Calu3 (cell line): ENCODE data around the gene SV2B. TPM values are rescaled to one million over a fixed set of nuclear protein-coding genes. Genes with fewer than 3 reads are reported as not detected.

Source experiments
- BruUV-seq: library from RNA; stranded (reverse); fragments of 400-500 nt; replicated peaks from 2 replicates; lab custom pipeline; 2021; lab: Mats Ljungman, UMichigan
- CTCF ChIA-PET: fragments of 300-600 bp; sonication (Branson Sonifier 250); formaldehyde crosslinking; loops from one replicate; lab custom pipeline; 2022; ENCODE audit warnings: antibody characterized with exemption; lab: Charles Lee
- DNase-seq: peaks from one replicate; pipeline ENCODE4 v3.0.0; 2022
- H3K27ac Mint-ChIP-seq: one replicate; pipeline ENCODE4 v1.8.0; 2022; ENCODE audit warnings: mixed read lengths; ENCODE audit not compliant: unreplicated experiment
- H3K27me3 Mint-ChIP-seq: one replicate; pipeline ENCODE4 v1.8.0; 2022; ENCODE audit warnings: mixed read lengths; ENCODE audit not compliant: unreplicated experiment
- H3K36me3 Mint-ChIP-seq: one replicate; pipeline ENCODE4 v1.8.0; 2022; ENCODE audit warnings: mild to moderate bottlenecking, moderate library complexity, mixed read lengths; ENCODE audit not compliant: insufficient read depth, unreplicated experiment
- H3K4me1 Mint-ChIP-seq: one replicate; pipeline ENCODE4 v1.8.0; 2022; ENCODE audit warnings: mild to moderate bottlenecking, low read depth, mixed read lengths; ENCODE audit not compliant: unreplicated experiment
- H3K4me3 Mint-ChIP-seq: one replicate; pipeline ENCODE4 v1.8.0; 2022; ENCODE audit warnings: mild to moderate bottlenecking, low read depth, moderate library complexity, mixed read lengths; ENCODE audit not compliant: unreplicated experiment
- H3K9me3 Mint-ChIP-seq: one replicate; pipeline ENCODE4 v1.8.0; 2022; ENCODE audit warnings: low read depth, mixed read lengths; ENCODE audit not compliant: unreplicated experiment
- intact Hi-C: fragments of 100-400 bp; cut with micrococcal nuclease; formaldehyde crosslinking; loops from one replicate; pipeline ENCODE4 v1.10.0; 2022; ENCODE audit not compliant: unreplicated experiment
- total RNA-seq: library from RNA; stranded (reverse); gene quantifications from 2 replicates; pipeline ENCODE4 v1.2.3, GENCODE V29; 2022
- TF ChIP-seq, protein P1 (sequence below): fragments of 200-600 bp; IDR thresholded peaks from one replicate; pipeline ENCODE4 v1.8.0; 2022; ENCODE audit warnings: antibody characterized with exemption; ENCODE audit not compliant: unreplicated experiment

SV2B gene
- total RNA-seq, 1 experiment from 2014 or later, result 2.2 TPM

DNA sequence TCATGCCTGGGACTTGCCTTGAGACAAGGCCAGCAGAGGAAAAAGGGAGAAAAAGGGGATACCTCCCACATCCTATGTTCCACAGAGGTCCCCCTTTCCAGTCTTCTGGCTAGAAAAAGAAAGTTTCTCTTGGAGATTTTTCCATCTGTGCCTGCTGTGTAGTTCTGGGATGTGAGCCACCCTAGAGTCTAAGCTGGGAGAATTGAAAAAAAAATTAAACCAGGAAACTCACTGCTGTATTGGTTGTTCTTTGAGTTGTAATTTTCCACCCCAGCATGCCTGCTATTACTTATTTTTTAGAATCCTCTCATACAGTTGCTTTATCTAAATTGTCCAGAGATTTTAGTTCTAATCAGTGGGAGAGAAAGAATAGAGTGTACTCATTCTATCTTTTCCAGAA, 68.4 kb downstream of the SV2B start:
- DNase-seq, result no peak
- Mint-ChIP-seq H3K27ac (no peak overlapping the region), H3K9me3 (peaks cover 5% of the 10 kb centered on the region), H3K4me3 (no peak overlapping the region), H3K4me1 (no peaks in the 10 kb centered on the region), H3K27me3 (peaks cover 54% of the 10 kb centered on the region), H3K36me3 (no peaks in the 10 kb centered on the region)
- no TSS peak for BruUV-seq
- TF ChIP-seq, protein P1, sequence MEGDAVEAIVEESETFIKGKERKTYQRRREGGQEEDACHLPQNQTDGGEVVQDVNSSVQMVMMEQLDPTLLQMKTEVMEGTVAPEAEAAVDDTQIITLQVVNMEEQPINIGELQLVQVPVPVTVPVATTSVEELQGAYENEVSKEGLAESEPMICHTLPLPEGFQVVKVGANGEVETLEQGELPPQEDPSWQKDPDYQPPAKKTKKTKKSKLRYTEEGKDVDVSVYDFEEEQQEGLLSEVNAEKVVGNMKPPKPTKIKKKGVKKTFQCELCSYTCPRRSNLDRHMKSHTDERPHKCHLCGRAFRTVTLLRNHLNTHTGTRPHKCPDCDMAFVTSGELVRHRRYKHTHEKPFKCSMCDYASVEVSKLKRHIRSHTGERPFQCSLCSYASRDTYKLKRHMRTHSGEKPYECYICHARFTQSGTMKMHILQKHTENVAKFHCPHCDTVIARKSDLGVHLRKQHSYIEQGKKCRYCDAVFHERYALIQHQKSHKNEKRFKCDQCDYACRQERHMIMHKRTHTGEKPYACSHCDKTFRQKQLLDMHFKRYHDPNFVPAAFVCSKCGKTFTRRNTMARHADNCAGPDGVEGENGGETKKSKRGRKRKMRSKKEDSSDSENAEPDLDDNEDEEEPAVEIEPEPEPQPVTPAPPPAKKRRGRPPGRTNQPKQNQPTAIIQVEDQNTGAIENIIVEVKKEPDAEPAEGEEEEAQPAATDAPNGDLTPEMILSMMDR, result no peak
- intact Hi-C loops, result no loop called here
- CTCF ChIA-PET, result no interaction called here

DNA sequence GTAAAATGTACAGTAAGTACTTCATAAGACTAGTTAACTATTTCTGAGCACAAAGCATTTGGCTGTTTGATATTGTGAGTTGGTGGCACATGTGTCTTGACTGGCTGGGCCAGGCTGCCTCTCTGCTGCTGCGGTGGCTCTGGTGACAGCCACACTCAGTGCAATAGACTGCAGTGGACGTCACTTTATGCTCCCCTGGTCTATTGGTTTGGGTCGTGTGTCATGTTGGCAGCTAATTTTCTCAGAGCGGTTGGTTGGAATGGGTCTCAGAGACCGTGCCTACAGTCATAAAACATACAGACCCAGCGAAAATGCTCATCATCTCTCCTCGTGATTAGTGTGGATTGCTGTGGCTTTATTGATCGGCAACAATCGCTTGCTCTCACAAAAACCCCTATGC, 71.3 kb downstream of the SV2B start:
- H3K27me3 Mint-ChIP-seq, result peaks cover 72% of the 10 kb centered on the region
- H3K4me3 Mint-ChIP-seq, result no peak overlapping the region
- H3K36me3 Mint-ChIP-seq, result no peaks in the 10 kb centered on the region
- no peak for DNase-seq
- TF ChIP-seq, protein P1, result no peak
- H3K9me3 Mint-ChIP-seq, result no peaks in the 10 kb centered on the region
- BruUV-seq, result no TSS peak
- H3K27ac Mint-ChIP-seq, result no peak overlapping the region
- CTCF ChIA-PET, result no interaction called here
- intact Hi-C loops, result no loop called here
- H3K4me1 Mint-ChIP-seq, result no peaks in the 10 kb centered on the region

DNA sequence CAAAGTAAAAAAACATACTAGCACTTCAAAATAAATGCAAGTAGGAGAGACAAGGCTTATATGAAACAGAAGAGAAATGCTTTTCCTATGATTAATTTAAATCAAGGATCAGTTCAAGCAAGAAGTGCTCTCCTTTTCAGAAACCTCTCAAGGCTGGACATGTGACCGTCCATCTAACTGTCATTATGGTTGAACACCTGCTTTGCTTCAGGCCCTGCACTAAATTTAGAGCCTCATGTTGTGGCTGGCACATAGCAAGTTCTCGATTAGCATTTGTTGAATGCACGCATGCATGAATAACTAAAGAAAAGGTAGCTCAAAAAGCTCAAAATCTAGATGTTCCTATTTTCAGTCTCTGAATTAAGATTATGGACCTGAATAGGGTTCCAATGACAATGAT, 82.0 kb downstream of the SV2B start:
- intact Hi-C loops, result no loop called here

DNA sequence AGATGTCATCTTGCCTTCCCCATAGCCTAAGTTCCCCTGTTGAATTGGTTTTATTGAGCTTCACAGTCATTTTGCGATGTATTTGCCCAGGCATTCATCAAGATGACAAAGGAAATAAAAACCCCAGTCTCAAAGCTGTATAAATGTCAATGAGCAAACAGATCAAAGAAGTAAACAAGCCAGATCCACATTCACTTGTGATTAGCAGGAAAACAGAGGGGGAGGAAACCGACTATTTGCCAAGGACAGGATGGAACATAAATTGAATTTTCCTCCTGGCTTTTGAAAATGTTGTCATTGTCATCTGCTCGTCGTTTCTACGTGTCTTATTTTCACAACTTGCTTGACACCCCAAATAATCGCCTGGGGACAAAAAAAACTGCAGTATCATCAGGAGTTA, 83.5 kb downstream of the SV2B start:
- no peaks in the 10 kb centered on the region for H3K4me1 Mint-ChIP-seq
- no peak overlapping the region for H3K4me3 Mint-ChIP-seq
- H3K27me3 Mint-ChIP-seq, result peaks cover 74% of the 10 kb centered on the region
- no TSS peak for BruUV-seq
- no peak overlapping the region for H3K27ac Mint-ChIP-seq
- no peaks in the 10 kb centered on the region for H3K36me3 Mint-ChIP-seq
- H3K9me3 Mint-ChIP-seq, result no peaks in the 10 kb centered on the region
- intact Hi-C loops, result no loop called here
- no peak for DNase-seq
- CTCF ChIA-PET, result no interaction called here
- TF ChIP-seq, protein P1, result no peak

More for the DNA sequence above, 82.0 kb downstream of the SV2B start:
- no peak overlapping the region for H3K4me3 Mint-ChIP-seq
- no peaks in the 10 kb centered on the region for H3K9me3 Mint-ChIP-seq
- no peak for DNase-seq
- no peaks in the 10 kb centered on the region for H3K4me1 Mint-ChIP-seq
- CTCF ChIA-PET, result interaction anchor here (0.6 kb wide), 1 partner anchor 980 kb away, joined by 3 read pairs; no protein-coding TSS in a partner anchor
- no peak overlapping the region for H3K27ac Mint-ChIP-seq
- BruUV-seq, result no TSS peak
- no peaks in the 10 kb centered on the region for H3K36me3 Mint-ChIP-seq
- peaks cover 77% of the 10 kb centered on the region for H3K27me3 Mint-ChIP-seq
- TF ChIP-seq, protein P1, result no peak
